Fibroblast of lung (primary cell): ENCODE measurements around the gene KCNAB2.

Experiments used
- EZH2 ChIP-seq: IDR thresholded peaks from 2 replicates; pipeline ENCODE4 v1.5.1; 2012; ENCODE audit warnings: low read length, control low read depth, mild to moderate bottlenecking; ENCODE audit errors: missing control alignments
- TF ChIP-seq, protein P1 (sequence below), 2 donors: IDR thresholded peaks in 1 of 2; conservative IDR thresholded peaks in 1 of 2; 1 replicate in 1 of 2; 2 replicates in 1 of 2; pipeline ENCODE4 v1.5.1; 2011 to 2012; ENCODE audit warnings: low read length in 2 of 2, control low read depth in 1 of 2, inconsistent platforms in 1 of 2, low read depth in 1 of 2, mild to moderate bottlenecking in 1 of 2

DNA sequence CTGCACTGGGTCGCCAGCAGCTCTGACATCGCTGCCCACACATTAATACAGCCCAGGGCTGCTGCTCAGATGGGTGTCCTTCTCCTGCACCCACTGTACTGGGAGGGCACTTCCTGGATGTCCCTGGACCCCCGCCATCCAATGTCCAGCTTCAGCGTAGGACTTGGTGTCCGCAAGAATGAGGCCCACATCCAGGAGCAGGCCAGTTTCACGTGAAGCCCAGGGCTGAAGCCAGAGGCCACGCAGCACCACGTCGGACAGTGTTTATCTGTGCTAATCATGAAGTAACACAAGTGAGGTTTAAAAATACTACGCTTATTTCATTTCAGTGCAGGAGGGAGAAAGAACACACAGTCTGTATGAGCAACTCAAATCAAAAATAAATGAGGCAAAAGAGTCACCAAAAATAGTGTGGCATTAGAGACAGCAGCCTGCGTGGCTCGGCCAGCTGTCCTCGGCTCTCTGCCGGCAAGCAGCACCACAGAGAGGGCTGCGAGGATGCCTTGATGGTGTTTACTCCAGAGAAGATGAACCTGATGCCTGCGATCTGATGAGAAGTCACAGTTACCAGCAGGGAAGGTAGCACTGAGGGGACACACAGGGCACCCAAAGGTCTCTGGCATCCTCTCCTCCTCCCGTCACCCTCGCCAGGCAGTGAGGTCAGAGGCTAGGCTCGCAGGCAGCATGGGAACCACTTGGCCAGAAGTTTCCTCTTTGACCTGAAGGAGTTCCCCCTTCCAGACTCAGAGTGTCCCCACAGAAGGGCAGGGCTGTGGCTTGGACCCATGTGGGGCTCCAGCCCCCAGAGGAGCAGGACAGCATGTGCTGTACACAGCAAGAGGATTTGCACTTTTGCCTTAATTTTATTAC, 31.3 kb upstream of the KCNAB2 start:
- TF ChIP-seq, protein P1, sequence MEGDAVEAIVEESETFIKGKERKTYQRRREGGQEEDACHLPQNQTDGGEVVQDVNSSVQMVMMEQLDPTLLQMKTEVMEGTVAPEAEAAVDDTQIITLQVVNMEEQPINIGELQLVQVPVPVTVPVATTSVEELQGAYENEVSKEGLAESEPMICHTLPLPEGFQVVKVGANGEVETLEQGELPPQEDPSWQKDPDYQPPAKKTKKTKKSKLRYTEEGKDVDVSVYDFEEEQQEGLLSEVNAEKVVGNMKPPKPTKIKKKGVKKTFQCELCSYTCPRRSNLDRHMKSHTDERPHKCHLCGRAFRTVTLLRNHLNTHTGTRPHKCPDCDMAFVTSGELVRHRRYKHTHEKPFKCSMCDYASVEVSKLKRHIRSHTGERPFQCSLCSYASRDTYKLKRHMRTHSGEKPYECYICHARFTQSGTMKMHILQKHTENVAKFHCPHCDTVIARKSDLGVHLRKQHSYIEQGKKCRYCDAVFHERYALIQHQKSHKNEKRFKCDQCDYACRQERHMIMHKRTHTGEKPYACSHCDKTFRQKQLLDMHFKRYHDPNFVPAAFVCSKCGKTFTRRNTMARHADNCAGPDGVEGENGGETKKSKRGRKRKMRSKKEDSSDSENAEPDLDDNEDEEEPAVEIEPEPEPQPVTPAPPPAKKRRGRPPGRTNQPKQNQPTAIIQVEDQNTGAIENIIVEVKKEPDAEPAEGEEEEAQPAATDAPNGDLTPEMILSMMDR (conservative IDR thresholded peaks at IDR 0.05 in 1 of 2, IDR thresholded peaks at IDR 0.05 in 1 of 2; ENCODE audit: low read depth in 1 of 2, low read length in 2 of 2): no peak
- TF ChIP-seq EZH2: no peak
